GM18498 (cell line): Measurements from ENCODE around the gene CPXM1.
"Not testable (repeated sequence)": the region's sequence is repeated elsewhere in the genome, so short reads cannot be mapped to it uniquely, and the experiment has no call there.

Experiments used
- ATAC-seq: cut with Tn5 transposase; IDR thresholded peaks from one replicate; pipeline ENCODE4 v1.9.1; 2021; ENCODE audit warnings: mild to moderate bottlenecking, moderate library complexity; ENCODE audit not compliant: unreplicated experiment

CPXM1 gene

GRCh38 chr20:2800521-2801285, at the start of gene CPXM1:
Gene CPXM1, minus strand, starts transcription at chr20:2800627. Its CDS starts 55 bp downstream, at chr20:2800572.
- no peak for ATAC-seq

GRCh38 chr20:2849529-2849928, 49.1 kb upstream of the CPXM1 start:
- no peak for ATAC-seq

GRCh38 chr20:2847802-2848201, 47.4 kb upstream of the CPXM1 start:
- ATAC-seq, result no peak

GRCh38 chr20:2846698-2847097, 46.3 kb upstream of the CPXM1 start:
- no peak for ATAC-seq

- ATAC-seq, result no peak
Observed at GRCh38 chr20:2845607-2846006, 45.2 kb upstream of the CPXM1 start.

GRCh38 chr20:2840967-2841531, 40.6 kb upstream of the CPXM1 start:
- peak; percentile 42 for ATAC-seq

- peak; percentile 98 for ATAC-seq
Observed at GRCh38 chr20:2840138-2840966, 39.9 kb upstream of the CPXM1 start, which contains the start of the genes PCED1A and VPS16. Gene PCED1A, minus strand, starts transcription at chr20:2840655. Its CDS starts 743 bp downstream, at chr20:2839912. Gene VPS16, plus strand, starts transcription at chr20:2840745. Its CDS starts 30 bp downstream, at chr20:2840775.

- ATAC-seq, result no peak
Observed at GRCh38 chr20:2839732-2840137, 39.3 kb upstream of the CPXM1 start.

GRCh38 chr20:2838847-2839671, 38.6 kb upstream of the CPXM1 start:
- no peak for ATAC-seq

GRCh38 chr20:2838170-2838797, 37.9 kb upstream of the CPXM1 start:
- no peak for ATAC-seq

- no peak for ATAC-seq
Observed at GRCh38 chr20:2837221-2837960, 37.0 kb upstream of the CPXM1 start.

GRCh38 chr20:2836035-2836434, 35.6 kb upstream of the CPXM1 start:
- ATAC-seq, result no peak

GRCh38 chr20:2835331-2835796, 34.9 kb upstream of the CPXM1 start:
- ATAC-seq, result no peak

- ATAC-seq, result no peak
Observed at GRCh38 chr20:2834401-2835110, 34.1 kb upstream of the CPXM1 start.

GRCh38 chr20:2833761-2834160, 33.3 kb upstream of the CPXM1 start:
- no peak for ATAC-seq

GRCh38 chr20:2831206-2831605, 30.8 kb upstream of the CPXM1 start:
- not testable (repeated sequence) for ATAC-seq

GRCh38 chr20:2829376-2829775, 28.9 kb upstream of the CPXM1 start:
- ATAC-seq, result no peak

- ATAC-seq, result no peak
Observed at GRCh38 chr20:2826655-2827054, 26.2 kb upstream of the CPXM1 start.

GRCh38 chr20:2825761-2826160, 25.3 kb upstream of the CPXM1 start:
- ATAC-seq, result no peak
